ENCODE measurements around the gene TIMP2.
A peak's percentile ranks its signal among the peaks of the same experiment; 100 is the strongest.

- TF ChIP-seq CTCF (IDR thresholded peaks at IDR 0.05; ENCODE audit: low read depth, low read length, poor library complexity, severe bottlenecking) (peak; percentile 47), EZH2phosphoT487 (IDR thresholded peaks at IDR 0.05; ENCODE audit: borderline replicate concordance, low read length) (no peak)
Observed at GRCh38 chr17:78823282-78824046, 101.7 kb downstream of the TIMP2 start.

All from DOHH2 (cell line).